K562 (cell line): ENCODE results near the gene MEX3D. TPM values are rescaled to one million over a fixed set of nuclear protein-coding genes. Genes with fewer than 3 reads are reported as not detected.

ENCODE experiments used
- ATAC-seq: fragments of 200-7000 bp; cut with Tn5 transposase; 3 replicates; pipeline ENCODE4 v1.9.1; 2020; ENCODE audit warnings: moderate library complexity
- BruUV-seq: library from RNA; stranded (reverse); fragments of 400-500 nt; replicated peaks from 2 replicates; lab custom pipeline; 2021; lab: Mats Ljungman, UMichigan
- CTCF ChIA-PET: fragments of 300-600 bp; formaldehyde crosslinking; extraction: SDS; loops from one replicate; lab custom pipeline; 2021; ENCODE audit warnings: low intra/inter-chr PET ratio; lab: Yijun Ruan, JAX
- POLR2A ChIA-PET: fragments of 300-600, 350-650 bp; sonication (Branson Sonifier 250); formaldehyde crosslinking; extraction: SDS; loops from one replicate; lab custom pipeline; 2021; ENCODE audit warnings: antibody characterized with exemption, inconsistent platforms; lab: Yijun Ruan, JAX
- DNase-seq, 4 experiments: peaks; one replicate each; pipeline versions ENCODE4 v3.0.0 to v3.0.0-alpha.2; 2011 to 2018; ENCODE audit warnings: low spot score in 3 of 4, mixed read lengths in 3 of 4; ENCODE audit errors: extremely low read depth in 1 of 4
- FAIRE-seq: peaks from 2 replicates; lab custom pipeline; 2011; peaks lifted over from hg19 to GRCh38; lab: Jason Lieb, UNC
- H2AFZ ChIP-seq: 2 replicates; pipeline ENCODE4 v1.6.0; 2011; ENCODE audit warnings: low read depth, low read length, control low read depth, inconsistent platforms
- H3K27ac ChIP-seq: fragments of 200-600 bp; 3 replicates; pipeline ENCODE4 v1.8.0; 2011; ENCODE audit warnings: low read depth, mild to moderate bottlenecking, control low read depth, inconsistent platforms, low read length, moderate library complexity, mixed read lengths; ENCODE audit errors: extremely low read depth
- H3K27me3 ChIP-seq, 2 experiments: fragments of 300-600 bp in 1 of 2; 2 replicates in 1 of 2; 3 replicates in 1 of 2; pipeline versions ENCODE4 v1.6.0 to v1.8.0; 2011; ENCODE audit warnings: inconsistent platforms in 2 of 2, low read length in 2 of 2, mild to moderate bottlenecking in 1 of 2, mixed read lengths in 1 of 2, moderate library complexity in 1 of 2; ENCODE audit not compliant: control insufficient read depth in 2 of 2, insufficient read depth in 2 of 2
- H3K36me3 ChIP-seq: fragments of 300-600 bp; 3 replicates; pipeline ENCODE4 v1.8.0; 2011; ENCODE audit warnings: mild to moderate bottlenecking, low read length, inconsistent platforms; ENCODE audit not compliant: control insufficient read depth, insufficient read depth
- H3K4me1 ChIP-seq, 2 experiments: fragments of 200-600 bp in 1 of 2; replicated peaks in 1 of 2; 2 replicates in 1 of 2; 3 replicates in 1 of 2; pipeline versions ENCODE4 v1.5.1 to v1.8.0; 2011; ENCODE audit warnings: inconsistent platforms in 2 of 2, low read length in 2 of 2, mild to moderate bottlenecking in 1 of 2, mixed read lengths in 1 of 2, moderate library complexity in 1 of 2; ENCODE audit not compliant: control insufficient read depth in 2 of 2, insufficient read depth in 2 of 2
- H3K4me2 ChIP-seq: 2 replicates; pipeline ENCODE4 v1.6.1; 2011; ENCODE audit warnings: low read length, control low read depth, inconsistent platforms, mixed read lengths; ENCODE audit not compliant: insufficient read depth
- H3K4me3 ChIP-seq: fragments of 200-600 bp; sonication (generic), shearing (Covaris generic); 2 replicates; pipeline ENCODE4 v1.5.1; 2016; ENCODE audit warnings: control low read depth, inconsistent platforms
- H3K79me2 ChIP-seq: fragments of 200-600 bp; 3 replicates; pipeline ENCODE4 v1.8.0; 2011; ENCODE audit warnings: low read length, inconsistent platforms; ENCODE audit not compliant: control insufficient read depth, insufficient read depth
- H3K9ac ChIP-seq, 2 experiments: 2 replicates each; pipeline versions ENCODE4 v1.6.0 to v1.6.1; 2011; ENCODE audit warnings: low read depth in 2 of 2, low read length in 2 of 2, control low read depth in 1 of 2, inconsistent platforms in 1 of 2, mild to moderate bottlenecking in 1 of 2, mixed read lengths in 1 of 2; ENCODE audit not compliant: insufficient read depth in 1 of 2
- H3K9me1 ChIP-seq: one replicate; pipeline ENCODE4 v1.6.0; 2011; ENCODE audit warnings: inconsistent platforms, mild to moderate bottlenecking, low read length, moderate library complexity; ENCODE audit not compliant: control insufficient read depth, insufficient read depth
- H3K9me3 ChIP-seq: replicated peaks from 2 replicates; pipeline ENCODE4 v1.5.1; 2011; ENCODE audit warnings: low read depth, low read length, inconsistent platforms; ENCODE audit not compliant: control insufficient read depth, insufficient read depth
- H4K20me1 ChIP-seq: replicated peaks from 2 replicates; pipeline ENCODE4 v1.6.1; 2011; ENCODE audit warnings: low read length, inconsistent platforms, mixed read lengths; ENCODE audit not compliant: control insufficient read depth, insufficient read depth
- CEBPB ChIP-seq: fragments of 450-650 bp; IDR thresholded peaks from 2 replicates; pipeline ENCODE4 v1.6.1; 2016; ENCODE audit warnings: missing genetic modification characterization, missing compliant biosample characterization
- GTF3C2 ChIP-seq: IDR thresholded peaks from 3 replicates; pipeline ENCODE4 v1.6.1; 2011; ENCODE audit warnings: borderline replicate concordance, mild to moderate bottlenecking, moderate library complexity; ENCODE audit not compliant: insufficient read length; ENCODE audit errors: extremely low read depth
- NR4A1 ChIP-seq, 2 experiments: fragments of 250-450 bp in 1 of 2; fragments of 450-650 bp in 1 of 2; sonication (Bioruptor Pico) in 1 of 2; IDR thresholded peaks; 2 replicates each; pipeline versions ENCODE4 v1.4.0 to v1.6.1; 2016 to 2020; ENCODE audit warnings: mild to moderate bottlenecking in 2 of 2, missing compliant biosample characterization in 1 of 2, missing genetic modification characterization in 1 of 2, moderate library complexity in 1 of 2
- ZC3H4 ChIP-seq: sonication (generic); formaldehyde crosslinking; IDR thresholded peaks from 2 replicates; pipeline ENCODE4 v1.9.0; 2021; ENCODE audit warnings: missing genetic modification reagents, borderline replicate concordance
- WGBS: fragments of 100-300 bp; shearing (Covaris generic); methylation state at CpG from one replicate; pipeline ENCODE4 v1.1.6; 2016; ENCODE audit warnings: low coverage, mixed read lengths; ENCODE audit not compliant: insufficient coverage; ENCODE audit errors: missing lambda C conversion rate; 5-methylcytosine and 5-hydroxymethylcytosine counted together
- in situ Hi-C: fragments of 300-500 bp; cut with MboI; formaldehyde crosslinking; loops from 4 replicates; pipeline ENCODE4 v1.15.0; 2018; ENCODE audit warnings: inconsistent platforms, mixed read lengths
- intact Hi-C: fragments of 100-400 bp; cut with micrococcal nuclease; formaldehyde crosslinking; loops from 2 replicates; pipeline ENCODE4 v1.14.2; 2022
- polyA plus RNA-seq, 8 experiments: library from polyadenylated mRNA; depleted of rRNA in 4 of 8; stranded (reverse) in 5 of 8; unstranded in 3 of 8; fragments of >200 nt; fragmentation: Nextera tagmentation in 2 of 8; fragmentation: Illumina TruSeq in 1 of 8; extraction: Ambion mirVana in 2 of 8; extraction: Trizol in 1 of 8; gene quantifications; 2 replicates each; pipeline versions ENCODE4 v1.2.1 to v1.2.3, GENCODE V29; 2011 to 2014; ENCODE audit warnings: inconsistent platforms in 1 of 8, missing spikeins in 1 of 8
- total RNA-seq, 7 experiments: library from RNA; depleted of rRNA in 6 of 7; stranded (reverse); fragments of >200 nt in 6 of 7; fragmentation: Illumina TruSeq in 2 of 7; extraction: Trizol in 2 of 7; gene quantifications; 2 replicates each; pipeline versions ENCODE4 v1.2.1 to v1.2.3, GENCODE V29; 2011 to 2021; ENCODE audit warnings: low replicate concordance in 1 of 7

MEX3D gene
- total and polyA plus RNA-seq, 9 of the 15 experiments (the other 6 are each of a cell fraction or from before 2014, with no cell fraction given): 1.7 to 39.3 (median 5.7) TPM

- no peak for TF ChIP-seq NR4A1 (CRISPR knock-in tag; IDR thresholded peaks at IDR 0.05)
- TF ChIP-seq NR4A1 (tag; IDR thresholded peaks at IDR 0.05): no peak
- no peak for TF ChIP-seq ZC3H4
Measured at GRCh38 chr19:1527650-1528309, 40.3 kb downstream of the MEX3D start (continued).

GRCh38 chr19:1526979-1527649, 41.0 kb downstream of the MEX3D start:
- Histone ChIP-seq H3K4me2 (no peak overlapping the region), H3K79me2 (no peaks in the 10 kb centered on the region), H3K27me3 (peaks cover 20 to 44% of the 10 kb centered on the region in 2 experiments; a peak in 4 of 5 replicates), H4K20me1 (peaks cover 11% of the 10 kb centered on the region), H3K9me3 (no peaks in the 10 kb centered on the region)
- in situ Hi-C loops: no loop called here
- CTCF ChIA-PET: no interaction called here
- 19% methylated on average over 11 of the region's 18 CpGs for WGBS
- no peak for FAIRE-seq
- peak; percentile 88 for TF ChIP-seq CEBPB (tag)
- no peak for TF ChIP-seq GTF3C2
- TF ChIP-seq, all 486 proteins: peak for 1
- Histone ChIP-seq H3K27ac (no peak overlapping the region), H3K4me3 (no peak overlapping the region), H3K9me1 (no peaks in the 10 kb centered on the region), H3K9ac (no peak overlapping the region), H3K4me1 (peaks cover 3 to 49% of the 10 kb centered on the region in 2 experiments; a peak in 3 of 5 replicates), H3K36me3 (no peaks in the 10 kb centered on the region), H2AFZ (no peak overlapping the region)
- ATAC-seq (no peak), DNase-seq (no peak)
- BruUV-seq: no TSS peak
- POLR2A ChIA-PET: interaction anchor here (0.7 kb wide), 1 partner anchor 64 kb away, joined by 3 read pairs; no protein-coding TSS in a partner anchor
- intact Hi-C loops: no loop called here
